NCI-H2196 treated with DMSO at 0.1 percent for 48 hours (cell line): ENCODE data around the gene CAMK1.

ENCODE experiments used
- DNase-seq: peaks from one replicate; lab custom pipeline; 2025; ENCODE audit not compliant: unreplicated experiment; lab: John Stamatoyannopoulos, UW

The CAMK1 gene

DNA sequence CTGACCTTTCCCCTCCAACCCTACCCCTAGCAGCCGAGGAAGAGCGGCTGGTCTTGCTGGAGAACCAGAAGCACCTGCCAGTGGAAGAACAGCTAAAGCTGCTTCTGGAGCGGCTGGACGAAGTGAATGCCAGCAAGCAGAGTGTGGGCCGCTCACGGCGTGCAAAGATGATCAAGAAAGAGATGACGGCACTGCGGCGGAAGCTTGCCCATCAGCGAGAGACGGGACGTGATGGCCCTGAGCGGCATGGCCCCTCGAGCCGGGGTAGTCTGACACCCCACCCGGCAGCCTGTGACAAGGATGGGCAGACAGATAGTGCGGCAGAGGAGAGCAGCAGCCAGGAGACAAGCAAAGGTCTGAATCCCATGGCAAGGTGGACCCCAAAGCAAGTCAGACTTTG, 26.2 kb downstream of the CAMK1 start:
- no peak for DNase-seq

DNA sequence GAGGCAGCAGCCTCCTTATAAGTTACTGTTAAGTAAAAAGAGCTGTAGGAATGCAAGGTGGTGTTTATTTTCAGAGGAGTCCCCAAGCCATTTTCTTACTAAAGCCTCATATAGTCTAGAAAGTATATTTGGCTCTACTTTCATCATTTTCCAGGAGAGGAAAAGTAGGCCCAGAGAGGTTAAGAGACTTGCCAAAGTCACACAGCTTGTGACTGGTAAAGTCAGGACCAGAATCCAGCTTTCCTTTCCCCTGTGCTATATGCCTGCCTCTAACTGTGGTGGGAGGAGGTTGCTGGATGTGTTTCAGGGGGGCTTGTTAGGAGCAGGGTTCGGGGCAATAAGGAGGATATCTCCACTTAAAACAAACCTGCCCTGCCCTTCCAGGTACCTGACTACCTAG, 27.2 kb downstream of the CAMK1 start:
- no peak for DNase-seq

DNA sequence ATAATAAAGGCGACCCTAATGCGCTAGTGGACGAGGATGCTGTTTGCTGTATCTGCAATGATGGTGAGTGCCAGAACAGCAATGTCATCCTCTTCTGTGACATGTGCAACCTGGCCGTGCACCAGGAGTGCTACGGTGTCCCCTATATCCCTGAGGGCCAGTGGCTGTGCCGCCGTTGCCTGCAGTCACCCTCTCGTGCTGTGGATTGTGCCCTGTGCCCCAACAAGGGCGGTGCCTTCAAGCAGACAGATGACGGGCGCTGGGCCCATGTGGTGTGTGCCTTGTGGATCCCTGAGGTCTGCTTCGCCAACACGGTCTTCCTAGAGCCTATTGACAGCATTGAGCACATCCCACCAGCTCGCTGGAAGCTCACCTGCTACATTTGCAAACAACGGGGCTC, 30.6 kb downstream of the CAMK1 start:
- DNase-seq: no peak

DNA sequence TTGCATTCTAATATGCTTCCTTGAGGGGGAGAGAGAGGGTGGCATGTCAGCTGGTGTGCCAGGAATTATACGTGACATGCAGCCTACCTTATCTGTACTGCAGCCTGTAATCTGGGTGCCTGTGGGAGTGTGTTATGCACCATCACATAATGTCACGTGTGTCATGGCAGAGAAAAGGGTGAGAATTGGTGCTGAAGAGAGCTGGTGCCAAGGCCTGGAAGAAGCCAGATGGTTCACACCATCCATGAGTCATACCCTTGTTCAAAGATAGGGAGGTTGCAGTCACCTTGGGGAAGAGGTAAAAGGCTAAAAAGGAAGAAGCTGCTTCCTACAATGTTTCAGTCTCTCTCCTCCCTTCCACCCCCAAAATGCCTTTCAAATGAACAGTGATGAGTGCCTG, 32.9 kb downstream of the CAMK1 start:
- no peak for DNase-seq

DNA sequence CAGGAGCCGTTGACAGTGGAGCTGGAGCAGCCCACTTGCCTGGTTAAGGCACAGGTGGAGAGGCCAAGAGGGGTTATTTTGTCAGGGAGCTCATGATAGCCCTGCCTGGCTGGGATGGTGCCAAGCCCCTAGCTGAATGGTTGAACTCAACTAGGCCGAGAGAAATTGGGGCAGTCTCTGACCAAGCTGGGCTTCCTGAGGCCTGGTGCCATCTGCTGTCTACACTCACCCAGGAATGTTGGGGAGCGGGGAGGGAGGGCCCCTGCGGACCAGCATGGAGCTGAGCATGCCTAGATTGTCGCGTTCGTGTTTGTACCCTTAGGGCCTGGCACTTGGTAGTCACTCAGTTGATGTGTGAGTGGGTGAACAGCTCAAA, 37.0 kb downstream of the CAMK1 start:
- no peak for DNase-seq

DNA sequence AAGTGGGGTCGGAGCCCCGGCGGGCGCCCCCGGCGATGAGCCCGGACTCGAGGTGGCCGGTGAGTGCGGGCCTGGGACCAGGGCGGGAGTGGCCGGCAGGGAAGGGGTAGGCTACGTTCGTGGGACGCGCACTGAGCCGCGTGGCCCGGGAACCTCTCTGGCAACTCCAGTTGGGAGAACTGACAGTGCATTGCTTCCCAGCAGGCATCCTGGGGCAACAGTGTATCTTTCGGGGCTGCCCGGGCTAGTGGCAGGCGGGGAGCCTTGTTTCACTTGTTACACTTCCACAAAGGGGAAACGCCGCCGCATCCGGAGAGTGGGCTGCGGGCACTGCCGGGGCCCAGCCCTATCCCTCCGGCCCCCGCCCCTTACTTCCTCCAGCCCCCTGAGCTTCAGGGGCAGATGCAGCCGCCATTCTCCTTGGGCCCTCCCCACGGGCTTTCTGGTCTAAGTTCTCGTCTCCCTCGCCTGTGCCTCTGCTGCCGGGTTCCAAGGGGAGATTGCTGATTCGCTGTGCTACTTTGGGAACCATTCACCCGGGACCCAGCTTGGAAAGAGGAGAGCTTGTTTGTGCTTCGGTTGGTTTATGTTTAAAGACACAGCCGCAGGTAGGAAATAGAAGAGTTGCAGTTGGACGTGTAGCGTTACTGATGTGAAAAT, 37.5 kb downstream of the CAMK1 start:
- no peak for DNase-seq

DNA sequence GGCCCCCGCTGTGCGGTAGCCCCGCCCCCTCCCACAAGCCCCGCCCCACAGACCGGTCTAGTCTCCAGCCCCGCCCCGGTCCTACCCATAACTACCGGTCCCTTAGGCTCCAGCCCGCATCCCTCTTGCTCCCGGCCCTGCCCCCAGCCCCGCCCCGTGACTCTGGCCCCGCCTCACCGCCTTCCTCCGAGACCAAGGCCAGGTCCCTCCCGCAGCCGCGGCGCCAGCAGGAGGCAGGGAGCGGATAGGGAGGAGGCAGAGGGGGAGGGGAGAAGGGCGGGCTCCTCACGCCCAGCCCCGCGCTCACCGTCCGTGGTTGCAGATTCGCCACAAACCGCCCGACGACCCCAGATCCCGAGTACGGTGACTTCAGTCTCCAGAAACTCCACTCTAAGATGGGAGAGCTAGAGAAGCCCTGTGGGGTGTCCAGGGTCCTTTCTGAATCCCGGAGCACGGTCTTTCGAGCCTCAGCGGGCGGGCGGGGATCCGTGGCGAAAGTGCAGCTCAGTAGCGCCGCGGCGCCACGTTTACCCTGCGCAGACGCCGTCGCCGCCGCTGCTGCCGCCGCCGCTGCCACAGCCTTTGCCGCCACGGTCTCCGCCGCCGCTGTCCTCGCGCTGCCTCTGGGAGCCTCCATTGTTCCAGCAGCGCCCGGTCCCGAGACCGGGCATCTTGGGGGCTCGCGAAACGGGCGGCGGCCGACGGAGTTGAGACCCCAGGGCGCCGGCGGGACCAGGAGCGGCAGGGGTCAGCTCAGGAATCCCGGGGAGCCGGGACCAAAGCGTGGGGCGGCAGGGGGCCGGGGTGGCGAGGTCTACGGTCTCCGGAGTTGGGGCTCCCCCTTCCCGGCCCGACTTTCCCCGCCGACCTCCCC, 38.3 kb downstream of the CAMK1 start, which contains the start of gene BRPF1:
BRPF1 (plus strand) TSS at position 530 of the 874 bp plus-strand sequence. CDS start 2,406 bp downstream, outside the sequence.
- peak; percentile 71 for DNase-seq

DNA sequence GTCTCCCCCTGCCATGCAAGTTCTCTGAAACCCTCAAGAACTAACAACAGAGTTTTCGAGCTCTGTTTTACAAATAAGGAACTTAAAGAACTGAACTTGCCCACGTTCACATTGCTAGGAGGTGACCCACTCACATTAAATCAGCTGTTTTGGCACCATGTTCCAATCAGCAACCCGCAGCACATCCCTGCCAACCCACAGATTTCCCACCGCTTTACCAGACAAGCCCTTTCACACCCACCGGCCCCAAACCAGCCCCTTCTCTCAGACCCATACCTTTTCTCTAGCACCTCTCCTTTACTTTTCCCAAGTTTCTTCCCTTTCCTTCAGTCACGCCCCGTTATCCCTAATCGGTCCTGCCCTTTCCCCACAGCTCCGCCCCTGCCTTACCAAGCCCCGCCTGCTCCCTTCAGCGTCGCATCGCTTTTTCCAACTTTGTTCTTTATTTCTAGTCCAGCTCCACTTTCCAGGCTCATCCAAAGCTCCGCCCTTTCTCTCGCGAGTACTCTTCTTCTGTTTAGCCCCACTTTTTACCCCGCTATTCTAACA, 39.0 kb downstream of the CAMK1 start:
- no peak for DNase-seq

DNA sequence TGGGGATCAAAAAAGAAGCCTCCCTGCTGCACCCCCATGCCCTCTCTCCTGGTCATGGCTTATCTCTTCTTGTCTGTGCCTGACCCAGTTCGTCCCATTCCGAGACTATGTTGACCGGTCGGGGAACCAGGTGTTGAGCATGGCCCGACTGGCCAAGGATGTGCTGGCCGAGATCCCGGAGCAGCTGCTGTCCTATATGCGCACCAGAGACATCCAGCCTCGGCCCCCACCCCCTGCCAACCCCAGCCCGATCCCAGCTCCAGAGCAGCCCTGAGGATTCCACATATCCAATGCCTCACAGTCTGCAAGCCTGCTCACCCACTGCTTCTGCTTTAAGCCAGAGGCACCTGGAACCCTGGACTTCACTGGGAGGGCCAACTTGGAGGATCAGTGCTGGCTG, 40.3 kb downstream of the CAMK1 start:
- no peak for DNase-seq

DNA sequence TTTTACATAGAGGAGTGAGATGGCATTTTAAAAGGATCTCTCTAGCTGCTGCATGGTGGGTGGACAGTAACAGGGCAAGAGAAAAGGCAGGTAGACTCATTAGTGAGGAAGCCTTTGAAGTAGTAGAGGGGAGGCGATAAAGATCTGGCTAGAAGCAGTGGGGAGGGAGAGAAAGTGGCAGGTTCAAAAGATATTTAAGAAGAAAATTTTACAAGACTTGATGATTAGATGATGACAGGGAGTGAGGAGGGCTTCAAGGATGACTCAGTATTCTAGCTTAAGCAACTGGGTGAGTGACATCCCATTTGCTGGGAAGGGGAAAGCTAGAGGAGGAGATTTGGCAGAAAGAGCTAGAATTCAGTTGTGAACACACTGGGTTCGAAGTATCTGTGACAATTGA, 42.0 kb downstream of the CAMK1 start:
- no peak for DNase-seq

DNA sequence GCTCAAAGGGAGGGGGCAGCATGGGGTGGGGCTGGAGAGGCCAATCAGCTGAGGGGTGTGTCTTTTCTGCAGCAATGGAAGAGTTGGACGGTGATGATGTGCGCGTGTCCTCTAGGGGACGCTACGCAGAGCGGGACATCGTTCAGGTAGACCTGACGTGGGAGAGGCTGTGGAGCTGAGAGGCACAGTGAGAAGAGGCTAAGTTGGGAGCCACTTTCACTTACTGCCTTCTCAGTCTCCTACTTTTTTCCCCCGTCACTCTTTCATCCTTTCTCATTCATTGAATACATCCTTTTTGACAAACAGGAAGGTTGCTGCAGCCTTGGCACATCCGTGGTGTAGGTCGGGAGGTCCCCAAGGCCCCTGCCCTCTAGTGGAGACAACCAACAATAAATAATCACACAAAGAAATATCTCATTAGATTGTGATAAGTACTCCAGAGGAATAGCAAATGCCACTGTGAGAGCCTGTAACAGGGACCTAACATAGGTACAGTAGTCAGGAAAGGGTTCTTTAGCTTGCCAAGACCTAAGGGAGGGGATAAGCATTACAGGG, 42.6 kb downstream of the CAMK1 start:
- DNase-seq: no peak

DNA sequence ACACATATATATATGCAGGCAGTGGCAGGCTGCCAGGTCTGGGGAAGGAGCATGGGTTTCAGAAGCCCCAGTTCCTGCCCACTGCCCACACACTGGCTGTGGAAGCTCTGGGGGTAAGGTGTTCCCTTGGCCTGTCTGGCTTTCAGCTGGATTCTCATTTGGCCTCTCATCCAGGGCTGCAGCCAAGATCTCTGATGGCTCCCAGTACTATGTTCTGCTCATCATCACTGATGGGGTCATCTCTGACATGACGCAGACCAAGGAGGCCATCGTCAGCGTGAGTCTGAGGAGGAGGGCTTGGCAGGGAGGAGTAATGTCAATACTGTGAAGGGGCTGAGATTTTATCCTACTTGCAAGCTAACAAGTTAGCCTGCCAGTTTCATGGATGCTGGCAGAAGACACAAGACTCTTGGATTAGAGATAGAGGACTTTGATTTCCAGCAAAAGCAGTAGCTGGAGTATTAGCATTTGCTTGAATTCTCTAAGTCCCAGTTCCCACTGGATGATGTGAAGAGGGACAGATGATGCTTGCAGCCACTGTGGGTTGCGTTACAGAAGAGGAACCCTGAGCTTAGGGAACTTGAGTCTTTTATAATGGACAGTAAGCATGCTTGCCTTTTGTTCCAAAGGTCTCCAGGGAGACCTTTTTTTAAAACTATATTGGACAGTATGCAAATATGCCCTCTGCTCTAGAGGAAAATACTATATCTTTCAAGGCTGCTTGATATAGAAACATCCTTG, 43.8 kb downstream of the CAMK1 start:
- DNase-seq: no peak

DNA sequence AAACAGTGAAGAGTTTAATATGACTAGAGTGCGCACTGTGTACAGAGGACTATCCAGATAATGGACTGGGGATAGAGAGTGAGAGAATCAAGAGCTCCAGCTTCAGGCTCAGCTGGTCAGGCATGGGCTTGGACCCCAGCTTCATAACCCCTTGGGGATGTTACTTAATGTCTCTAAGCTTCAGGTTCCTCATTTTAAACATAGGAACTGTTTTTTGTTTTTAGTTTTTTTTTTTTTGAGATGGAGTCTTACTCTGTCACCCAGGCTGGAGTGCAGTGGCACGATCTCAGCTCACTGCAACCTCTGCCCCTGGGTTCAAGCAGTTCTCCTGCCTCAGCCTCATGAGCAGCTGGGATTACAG, 48.1 kb downstream of the CAMK1 start:
- DNase-seq: no peak

DNA sequence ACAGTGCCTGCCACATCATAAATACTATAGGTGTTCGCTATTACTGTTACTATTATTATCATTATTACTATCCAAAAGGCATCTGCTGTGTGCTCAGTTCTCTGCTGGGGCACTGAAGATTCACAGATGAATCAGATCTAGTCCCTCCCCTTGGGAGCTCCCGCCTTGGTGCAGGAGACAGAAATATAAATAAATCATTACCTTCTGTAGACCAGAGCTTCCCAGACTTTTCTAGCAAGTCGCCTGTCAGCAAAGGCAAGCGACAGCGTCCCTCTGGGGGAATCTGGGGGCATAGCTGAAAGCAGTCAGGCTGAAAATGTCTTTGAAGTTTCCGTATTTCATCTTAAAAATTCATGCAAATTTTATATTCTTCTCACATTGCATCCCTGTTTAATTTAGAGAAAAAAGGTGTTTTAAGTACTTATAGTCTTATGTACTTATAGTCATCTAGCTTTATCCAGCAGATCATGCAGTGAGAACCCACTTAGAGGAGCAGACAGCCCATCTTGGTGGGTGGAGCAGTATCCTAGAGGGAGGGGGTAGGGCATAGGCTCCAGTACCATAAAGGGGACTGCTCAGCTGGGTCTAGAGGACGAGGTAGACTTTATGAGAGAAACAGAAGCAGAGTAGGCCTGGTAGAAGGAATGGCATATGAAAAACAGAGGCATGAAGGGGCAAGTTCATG, 48.6 kb downstream of the CAMK1 start:
- no peak for DNase-seq

DNA sequence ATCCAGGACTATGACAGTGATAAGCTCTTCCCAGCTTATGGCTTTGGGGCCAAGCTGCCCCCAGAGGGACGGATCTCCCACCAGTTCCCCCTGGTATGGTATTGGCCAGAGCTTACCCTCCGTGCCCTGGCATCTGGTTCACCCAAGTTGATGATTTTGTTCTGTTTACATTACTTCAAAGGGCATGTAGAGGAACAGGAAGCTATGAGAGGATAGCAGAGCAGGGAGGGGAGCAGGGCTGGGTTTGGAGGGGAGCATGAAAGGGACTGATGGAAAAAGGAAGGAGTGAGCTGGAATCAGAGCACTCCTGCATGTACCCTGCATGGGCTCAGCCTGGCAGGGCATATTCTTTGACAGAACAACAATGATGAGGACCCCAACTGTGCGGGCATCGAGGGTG, 51.6 kb downstream of the CAMK1 start:
- no peak for DNase-seq

DNA sequence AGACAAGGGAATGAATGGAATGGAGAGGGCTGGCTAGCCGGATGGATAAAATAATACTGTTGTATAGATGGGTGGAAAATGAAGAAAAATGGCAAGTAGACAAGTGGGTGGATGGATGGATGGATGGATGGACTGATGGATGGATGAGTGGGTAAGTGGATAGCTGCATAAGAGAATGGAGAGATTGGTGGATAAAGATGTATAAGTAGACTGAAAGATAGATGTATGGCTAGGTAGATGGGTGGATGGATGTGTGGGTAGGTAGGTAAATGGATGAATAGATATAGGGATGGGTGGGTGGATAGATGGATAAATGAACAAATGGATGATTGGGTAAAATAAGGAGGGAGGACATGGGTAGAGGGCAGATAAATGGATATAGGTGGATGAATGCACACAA, 52.2 kb downstream of the CAMK1 start:
- no peak for DNase-seq

DNA sequence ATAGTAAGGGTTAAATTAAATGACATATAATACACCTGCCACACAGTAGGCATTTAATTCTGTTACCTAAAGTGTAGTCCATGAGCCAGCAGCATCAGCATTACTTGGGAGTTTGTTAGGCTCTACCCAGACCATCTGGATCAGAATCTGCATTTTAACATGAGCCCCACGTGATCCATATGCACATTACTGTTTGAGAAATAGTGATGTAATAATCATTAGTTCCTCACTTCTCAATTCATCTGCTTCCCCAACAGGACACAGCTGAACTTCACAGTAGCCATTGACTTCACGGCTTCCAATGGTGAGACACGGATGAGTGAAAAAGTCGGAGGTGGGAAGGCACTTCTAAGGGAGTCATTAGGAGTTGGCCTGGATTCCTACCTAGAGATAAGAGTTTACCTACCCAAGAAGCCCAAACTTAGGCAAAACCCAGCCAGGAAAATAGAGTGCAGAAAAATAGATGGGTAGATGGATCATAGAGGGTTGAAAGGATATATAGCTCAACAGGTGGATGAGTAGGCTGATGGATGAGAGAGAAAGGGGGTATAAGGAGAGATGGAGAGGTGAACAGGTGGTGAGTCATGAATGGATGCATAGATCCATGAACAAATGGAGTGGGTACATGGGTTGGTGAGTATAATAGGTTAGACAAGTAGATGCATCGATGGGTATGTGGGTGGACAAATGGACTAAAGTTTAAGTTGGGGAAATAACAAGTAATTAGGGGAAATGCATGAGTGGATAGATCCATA, 52.8 kb downstream of the CAMK1 start:
- no peak for DNase-seq

DNA sequence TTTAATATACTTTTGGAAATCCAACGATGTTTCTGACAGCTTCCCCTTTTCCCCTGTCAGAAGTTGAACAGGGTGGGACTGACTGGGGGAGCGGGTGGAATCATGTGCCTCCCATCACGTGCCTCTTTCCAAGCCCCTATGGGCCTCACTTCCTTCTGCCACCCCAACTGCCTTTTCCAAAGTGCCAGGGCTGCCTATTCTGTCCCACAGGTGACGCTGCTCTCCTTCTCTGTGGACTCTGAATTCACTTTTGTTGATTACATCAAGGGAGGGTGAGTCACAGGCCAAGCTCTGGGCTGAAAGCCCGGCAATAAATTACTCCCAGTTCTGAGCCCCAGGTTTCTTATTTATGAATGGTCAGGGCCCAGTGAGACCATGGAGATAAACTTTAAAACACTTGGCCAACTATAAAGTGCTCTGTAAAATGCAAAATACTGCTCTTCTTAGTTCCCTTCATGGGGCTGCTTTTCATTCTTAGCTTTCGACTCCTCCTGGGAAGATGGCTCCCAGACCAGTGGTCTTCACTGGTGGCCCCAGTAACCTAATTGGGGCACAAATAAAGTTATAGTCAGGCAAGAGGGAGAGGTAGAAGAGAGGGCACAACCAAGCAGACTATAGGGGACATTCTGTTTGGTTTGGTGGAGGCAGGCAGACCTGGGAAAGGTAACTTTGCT, 53.8 kb downstream of the CAMK1 start:
- DNase-seq: no peak

DNA sequence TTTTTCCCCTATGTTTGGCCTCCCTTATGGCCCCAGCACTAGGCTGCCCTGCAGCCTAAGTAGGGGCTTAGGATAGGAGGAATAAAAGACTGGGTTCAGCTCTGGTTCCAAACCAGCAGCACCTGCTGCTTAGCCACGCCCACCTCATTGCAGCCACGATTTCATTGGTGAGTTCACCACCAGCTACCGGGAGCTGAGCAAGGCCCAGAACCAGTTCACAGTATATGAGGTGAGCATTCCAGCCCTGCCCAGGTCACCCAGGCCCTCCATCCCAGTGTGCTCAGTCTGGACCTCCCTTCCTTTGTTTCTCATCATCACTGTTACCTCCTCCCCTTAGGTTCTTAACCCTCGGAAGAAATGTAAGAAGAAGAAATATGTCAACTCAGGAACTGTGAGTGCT, 54.6 kb downstream of the CAMK1 start:
- DNase-seq: no peak

DNA sequence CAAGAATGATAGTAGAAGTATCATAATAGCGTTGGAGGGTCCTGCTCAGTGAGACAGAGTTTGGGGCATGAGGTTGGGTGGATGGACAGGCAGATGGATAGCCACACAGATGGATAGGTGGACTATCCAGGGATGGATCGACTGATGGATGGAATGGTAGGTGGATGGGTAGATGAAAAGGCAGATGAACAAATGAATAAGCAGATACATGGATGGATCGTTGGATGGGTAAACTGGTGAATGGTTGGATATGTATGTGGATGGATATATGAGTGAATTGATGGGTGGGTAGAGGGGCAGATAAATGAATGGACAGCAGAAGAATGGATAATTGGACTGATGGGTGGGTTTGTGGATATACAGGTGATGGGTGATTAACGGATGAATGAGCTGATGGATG, 56.6 kb downstream of the CAMK1 start:
- no peak for DNase-seq
